Measurements from ENCODE around the gene KIF26B.
"Not testable (repeated sequence)": the region's sequence is repeated elsewhere in the genome, so short reads cannot be mapped to it uniquely, and the experiment has no call there.

Gene KIF26B

GRCh38 chr1:245154429-245155271 is at the start of gene KIF26B:
Gene KIF26B (plus strand): TSS chr1:245154985. CDS start chr1:245155425, 440 bp downstream.
- DNase-seq, result no peak

DNA sequence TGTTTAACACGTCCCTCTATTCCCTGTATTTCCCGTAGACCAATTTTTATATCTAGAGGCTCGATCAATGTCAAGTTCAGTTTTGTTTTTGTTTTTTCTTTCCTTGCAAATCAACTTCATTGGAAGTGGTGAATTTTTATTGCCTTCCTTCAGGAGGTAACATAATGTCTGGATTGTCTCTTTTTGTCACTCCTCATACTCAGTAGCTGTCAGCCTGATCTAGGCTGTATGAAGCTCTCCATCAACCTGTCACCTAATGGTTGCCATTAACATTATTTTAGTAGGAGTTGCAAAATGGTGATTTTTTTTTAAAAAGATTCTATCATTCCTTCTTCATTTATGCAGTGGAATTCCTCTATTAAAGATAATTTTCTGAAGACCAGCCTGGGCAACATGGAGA is 49.7 kb upstream of the KIF26B start:
- DNase-seq, result no peak

DNA sequence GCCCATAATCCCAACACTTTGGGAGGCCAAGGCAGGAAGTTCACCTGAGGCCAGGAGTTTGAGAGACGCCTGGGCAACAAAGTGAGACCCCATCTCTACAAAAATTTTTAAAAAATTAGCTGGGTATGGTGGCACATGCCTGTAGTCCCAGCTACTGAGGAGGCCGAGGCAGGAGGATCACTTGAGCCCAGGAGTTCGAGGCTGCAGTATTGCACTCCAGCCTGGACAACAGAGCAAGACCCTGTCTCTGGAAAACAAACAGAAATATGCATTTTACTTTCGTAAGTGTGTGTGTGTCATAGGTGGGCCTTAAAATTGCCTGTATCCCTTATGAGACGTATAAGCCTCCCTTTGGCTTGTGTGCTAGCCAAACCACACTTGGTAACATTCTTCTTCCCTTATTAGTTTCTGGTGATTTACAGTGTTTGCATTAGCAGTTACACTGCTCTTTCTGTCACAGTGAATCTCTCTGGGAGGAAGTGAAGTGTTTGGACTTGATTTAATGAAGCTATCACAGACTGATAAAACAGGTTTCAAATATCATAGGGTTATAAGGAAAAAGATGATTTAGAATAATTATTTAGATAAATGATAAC is 48.9 kb upstream of the KIF26B start:
- DNase-seq, result no peak

GRCh38 chr1:245107776-245108114 is 47.0 kb upstream of the KIF26B start:
- no peak for DNase-seq

DNA sequence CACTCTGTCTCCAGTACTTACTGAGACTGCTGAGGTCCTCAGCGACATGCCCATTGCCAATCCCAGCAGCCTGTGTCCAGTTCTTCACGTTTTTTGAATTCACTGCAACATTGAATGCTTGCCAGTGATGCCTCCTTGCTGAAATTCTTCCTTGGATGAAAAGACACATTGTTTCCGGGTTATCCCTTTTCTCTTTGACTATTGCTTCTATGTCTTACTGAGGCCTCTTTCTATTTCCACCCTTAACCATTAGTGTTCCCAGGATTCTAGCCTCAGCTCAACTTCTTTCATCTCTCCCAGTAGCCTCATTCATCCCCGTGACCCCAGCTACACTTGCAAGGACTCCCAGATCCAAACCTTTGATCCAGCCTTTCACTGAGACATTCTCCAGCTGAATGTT is 46.5 kb upstream of the KIF26B start:
- no peak for DNase-seq

- DNase-seq, result no peak
Measured at GRCh38 chr1:245108909-245109308, 45.9 kb upstream of the KIF26B start.

DNA sequence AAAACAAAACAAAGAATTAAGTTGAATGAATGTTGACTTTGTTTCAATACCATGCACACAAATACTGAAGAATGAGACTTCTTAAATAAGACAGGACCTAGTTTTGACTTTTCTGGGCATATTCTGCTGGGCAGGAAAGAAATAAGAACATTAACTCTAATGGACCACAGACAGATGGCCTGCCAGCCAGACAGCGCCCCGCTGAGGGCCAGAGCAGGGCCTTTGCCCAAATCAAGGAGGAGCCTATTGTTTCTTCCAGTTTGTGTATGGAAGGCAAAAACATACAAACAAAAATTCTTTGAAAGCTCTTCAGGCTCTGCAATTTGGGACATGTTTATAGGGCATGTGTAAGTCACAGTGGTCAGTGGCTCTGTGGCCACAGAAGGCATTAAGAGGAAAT is 44.4 kb upstream of the KIF26B start:
- DNase-seq, result no peak

DNA sequence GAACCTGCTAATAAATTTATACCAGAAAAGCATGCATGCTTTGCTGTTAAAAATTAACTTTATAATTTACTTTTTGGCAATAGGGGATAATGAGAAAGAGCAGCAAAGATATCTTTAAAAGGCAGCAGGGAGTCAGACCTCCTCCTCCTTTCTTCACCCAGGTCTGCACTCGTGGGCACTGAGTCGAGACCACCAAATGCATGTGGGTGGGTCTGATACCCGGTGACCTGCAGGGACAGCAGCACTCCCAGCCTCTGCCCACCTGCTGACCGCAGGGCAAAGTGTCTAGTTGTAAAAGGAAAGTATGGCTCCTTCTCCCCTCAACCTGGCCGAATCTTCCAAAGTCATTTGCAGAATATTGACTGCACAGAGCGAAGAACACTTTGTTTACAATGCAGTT is 43.7 kb upstream of the KIF26B start:
- no peak for DNase-seq

GRCh38 chr1:245113649-245114048 is 41.1 kb upstream of the KIF26B start:
- DNase-seq, result no peak

- no peak for DNase-seq
Measured at GRCh38 chr1:245116131-245116530, 38.7 kb upstream of the KIF26B start.

- DNase-seq, result no peak
Measured at GRCh38 chr1:245116751-245117150, 38.0 kb upstream of the KIF26B start.

GRCh38 chr1:245118066-245118465 is 36.7 kb upstream of the KIF26B start:
- DNase-seq, result no peak

DNA sequence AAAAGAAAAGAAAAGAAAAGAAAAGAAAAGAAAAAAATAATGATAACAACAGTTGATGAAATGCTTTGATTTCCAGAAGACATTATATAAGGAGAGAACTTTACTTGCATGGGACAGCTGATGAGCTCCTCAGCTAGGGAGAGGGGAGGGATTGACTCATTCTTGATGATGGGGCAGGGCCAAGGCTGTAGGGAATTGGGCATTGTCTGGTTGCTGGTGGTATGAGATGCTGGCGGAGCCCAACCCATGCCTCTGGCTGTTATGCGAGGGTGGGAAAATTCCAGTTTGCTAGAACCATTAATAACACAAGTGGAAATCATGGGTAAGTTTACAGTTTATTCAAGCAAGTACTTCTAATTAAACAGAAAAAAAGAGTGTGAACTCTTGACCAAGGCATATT is 36.0 kb upstream of the KIF26B start:
- no peak for DNase-seq

- no peak for DNase-seq
Measured at GRCh38 chr1:245121523-245121922, 33.3 kb upstream of the KIF26B start.

GRCh38 chr1:245124241-245124640 is 30.5 kb upstream of the KIF26B start:
- DNase-seq, result no peak

GRCh38 chr1:245124644-245125043 is 30.1 kb upstream of the KIF26B start:
- DNase-seq, result no peak

GRCh38 chr1:245126530-245126929 is 28.3 kb upstream of the KIF26B start:
- DNase-seq, result no peak

GRCh38 chr1:245128381-245129101 is 26.2 kb upstream of the KIF26B start:
- no peak for DNase-seq

DNA sequence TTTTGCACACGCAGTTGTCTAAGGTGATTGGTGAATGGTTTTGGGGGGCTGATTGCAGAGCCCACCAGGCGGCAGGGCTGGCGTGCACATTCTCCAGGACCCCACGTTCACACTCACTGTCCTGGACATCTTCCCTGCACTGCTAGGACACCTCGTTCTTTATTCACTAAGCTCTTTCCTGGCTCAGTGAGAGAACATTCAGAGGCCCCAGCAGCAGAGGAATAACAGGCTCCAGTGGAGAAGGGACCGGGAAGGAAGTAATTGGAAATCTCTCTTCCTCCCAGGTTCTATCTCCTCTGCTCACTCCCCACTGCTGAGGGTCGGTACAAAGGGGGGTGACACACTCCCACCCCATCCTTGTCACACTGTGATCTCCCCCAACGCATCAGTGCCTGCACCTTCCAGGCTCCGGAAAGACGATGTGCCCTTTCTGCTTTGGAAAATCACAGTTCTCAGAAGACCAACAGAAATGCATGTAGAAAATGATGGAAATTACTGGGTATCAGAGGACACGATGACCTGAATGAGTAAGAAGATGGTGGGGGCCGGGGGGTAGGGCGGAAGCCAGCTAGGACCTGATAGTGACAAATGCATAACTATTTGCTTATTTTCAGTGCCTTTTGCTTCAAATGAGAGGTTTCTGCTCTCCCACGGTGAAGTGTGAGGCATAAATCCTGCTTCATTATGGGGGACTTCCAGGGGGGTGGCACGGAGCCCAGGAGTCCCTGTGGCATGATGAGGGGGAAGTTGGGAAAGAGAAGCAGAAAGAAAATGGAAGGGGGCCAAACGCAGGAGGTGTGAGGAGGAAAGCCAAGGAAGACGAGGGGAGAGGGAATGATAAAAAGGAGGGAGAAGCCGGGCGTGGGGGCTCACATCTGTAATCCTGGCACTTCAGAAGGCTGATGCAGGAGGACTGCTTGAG is 25.2 kb upstream of the KIF26B start:
- DNase-seq, result no peak

- DNase-seq, result not testable (repeated sequence)
Measured at GRCh38 chr1:245130281-245131025, 24.3 kb upstream of the KIF26B start.

- DNase-seq, result no peak
Measured at GRCh38 chr1:245131026-245131393, 23.8 kb upstream of the KIF26B start.

DNA sequence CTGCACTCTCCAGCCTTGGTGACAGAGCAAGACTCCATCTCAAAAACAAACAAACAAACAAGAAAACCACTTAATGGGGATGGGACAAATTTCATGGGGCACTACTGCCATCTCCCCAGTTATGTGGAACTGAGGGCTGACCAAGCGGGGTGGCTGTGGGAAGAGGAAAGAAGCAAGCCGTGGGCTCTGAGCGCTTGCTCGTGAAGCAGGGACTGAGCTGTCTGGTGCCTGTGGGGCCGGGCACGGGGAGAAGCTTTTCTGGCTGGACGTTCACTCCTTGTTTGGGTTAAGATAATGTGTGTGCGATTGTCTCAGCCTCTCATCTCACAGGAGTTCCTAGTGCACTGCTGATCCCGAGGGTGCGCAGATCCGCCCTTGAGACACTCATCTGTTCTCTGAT is 22.0 kb upstream of the KIF26B start:
- no peak for DNase-seq

Data from activated naive CD4-positive, alpha-beta T cell (primary cell).